ENCODE results near the gene FAM111A. TPM values are rescaled to one million over a fixed set of nuclear protein-coding genes. Genes with fewer than 3 reads are reported as not detected.
"Not testable (repeated sequence)": the region's sequence is repeated elsewhere in the genome, so short reads cannot be mapped to it uniquely, and the experiment has no call there.

FAM111A gene
- total and polyA plus RNA-seq, 9 of the 15 experiments (the other 6 are each of a cell fraction or from before 2014, with no cell fraction given) = 14.8 to 30.6 (median 20.1) TPM

DNA sequence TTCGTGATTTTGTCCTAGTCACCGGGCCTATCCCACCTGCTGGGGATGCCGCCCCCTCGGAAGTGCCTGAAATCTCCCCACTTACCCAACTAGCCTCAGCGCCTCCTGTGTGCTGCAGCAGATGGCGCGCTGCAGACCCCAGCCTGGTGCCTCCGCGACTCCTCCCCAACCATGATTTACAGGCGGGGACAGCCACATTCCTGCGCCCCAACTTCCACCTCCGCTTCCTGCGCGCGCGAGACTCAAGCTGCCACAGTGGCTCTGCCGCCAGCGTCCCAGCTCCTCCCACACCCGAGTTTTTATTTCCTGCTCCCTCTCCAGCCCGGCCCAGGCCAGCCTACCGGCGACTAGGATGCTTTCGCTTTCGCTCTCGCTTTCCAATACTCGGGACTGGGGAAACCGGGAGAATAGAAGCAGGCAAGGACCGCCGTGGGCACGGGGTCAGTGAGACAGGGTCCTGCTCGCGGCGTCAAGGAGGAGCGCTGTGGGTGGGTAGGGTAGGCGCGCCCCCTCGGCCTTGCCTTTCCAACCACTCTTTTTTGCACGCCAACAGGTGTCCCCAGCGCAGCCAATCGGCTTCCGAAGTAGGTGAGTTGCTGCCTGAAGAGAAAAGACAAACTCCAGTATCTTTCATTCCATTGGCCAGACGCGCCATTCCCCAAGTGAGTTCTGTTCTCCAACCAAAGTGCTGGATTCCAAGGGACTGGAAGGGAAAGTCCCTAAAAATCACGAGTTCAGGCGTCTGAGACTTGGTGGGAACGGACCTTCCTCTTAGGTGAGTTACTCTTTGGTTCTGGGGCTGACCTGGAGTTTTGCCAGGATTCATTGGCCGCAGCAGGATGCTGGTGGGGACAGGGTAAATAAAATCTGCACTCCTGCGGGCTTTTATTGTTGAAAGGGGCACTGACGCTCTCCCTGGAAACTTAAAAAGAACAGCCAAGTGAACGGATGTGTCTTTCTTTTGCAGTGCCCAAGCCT, at the start of gene FAM111A (continued):
- TF ChIP-seq, protein P1, sequence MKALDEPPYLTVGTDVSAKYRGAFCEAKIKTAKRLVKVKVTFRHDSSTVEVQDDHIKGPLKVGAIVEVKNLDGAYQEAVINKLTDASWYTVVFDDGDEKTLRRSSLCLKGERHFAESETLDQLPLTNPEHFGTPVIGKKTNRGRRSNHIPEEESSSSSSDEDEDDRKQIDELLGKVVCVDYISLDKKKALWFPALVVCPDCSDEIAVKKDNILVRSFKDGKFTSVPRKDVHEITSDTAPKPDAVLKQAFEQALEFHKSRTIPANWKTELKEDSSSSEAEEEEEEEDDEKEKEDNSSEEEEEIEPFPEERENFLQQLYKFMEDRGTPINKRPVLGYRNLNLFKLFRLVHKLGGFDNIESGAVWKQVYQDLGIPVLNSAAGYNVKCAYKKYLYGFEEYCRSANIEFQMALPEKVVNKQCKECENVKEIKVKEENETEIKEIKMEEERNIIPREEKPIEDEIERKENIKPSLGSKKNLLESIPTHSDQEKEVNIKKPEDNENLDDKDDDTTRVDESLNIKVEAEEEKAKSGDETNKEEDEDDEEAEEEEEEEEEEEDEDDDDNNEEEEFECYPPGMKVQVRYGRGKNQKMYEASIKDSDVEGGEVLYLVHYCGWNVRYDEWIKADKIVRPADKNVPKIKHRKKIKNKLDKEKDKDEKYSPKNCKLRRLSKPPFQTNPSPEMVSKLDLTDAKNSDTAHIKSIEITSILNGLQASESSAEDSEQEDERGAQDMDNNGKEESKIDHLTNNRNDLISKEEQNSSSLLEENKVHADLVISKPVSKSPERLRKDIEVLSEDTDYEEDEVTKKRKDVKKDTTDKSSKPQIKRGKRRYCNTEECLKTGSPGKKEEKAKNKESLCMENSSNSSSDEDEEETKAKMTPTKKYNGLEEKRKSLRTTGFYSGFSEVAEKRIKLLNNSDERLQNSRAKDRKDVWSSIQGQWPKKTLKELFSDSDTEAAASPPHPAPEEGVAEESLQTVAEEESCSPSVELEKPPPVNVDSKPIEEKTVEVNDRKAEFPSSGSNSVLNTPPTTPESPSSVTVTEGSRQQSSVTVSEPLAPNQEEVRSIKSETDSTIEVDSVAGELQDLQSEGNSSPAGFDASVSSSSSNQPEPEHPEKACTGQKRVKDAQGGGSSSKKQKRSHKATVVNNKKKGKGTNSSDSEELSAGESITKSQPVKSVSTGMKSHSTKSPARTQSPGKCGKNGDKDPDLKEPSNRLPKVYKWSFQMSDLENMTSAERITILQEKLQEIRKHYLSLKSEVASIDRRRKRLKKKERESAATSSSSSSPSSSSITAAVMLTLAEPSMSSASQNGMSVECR (CRISPR knock-in tag; IDR thresholded peaks at IDR 0.05) = peak; percentile 81; the same call in 1 of the 2 replicates
- TF ChIP-seq, protein P2, sequence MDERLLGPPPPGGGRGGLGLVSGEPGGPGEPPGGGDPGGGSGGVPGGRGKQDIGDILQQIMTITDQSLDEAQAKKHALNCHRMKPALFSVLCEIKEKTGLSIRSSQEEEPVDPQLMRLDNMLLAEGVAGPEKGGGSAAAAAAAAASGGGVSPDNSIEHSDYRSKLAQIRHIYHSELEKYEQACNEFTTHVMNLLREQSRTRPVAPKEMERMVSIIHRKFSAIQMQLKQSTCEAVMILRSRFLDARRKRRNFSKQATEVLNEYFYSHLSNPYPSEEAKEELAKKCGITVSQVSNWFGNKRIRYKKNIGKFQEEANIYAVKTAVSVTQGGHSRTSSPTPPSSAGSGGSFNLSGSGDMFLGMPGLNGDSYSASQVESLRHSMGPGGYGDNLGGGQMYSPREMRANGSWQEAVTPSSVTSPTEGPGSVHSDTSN (CRISPR knock-in tag; IDR thresholded peaks at IDR 0.05; ENCODE audit: low read depth) = 0 out of 2 replicates have a peak, but pooled peaks have one; percentile 28
- TF ChIP-seq, protein P2 (tag; conservative IDR thresholded peaks at IDR 0.05; ENCODE audit: low read depth) = peak; percentile 92
- TF ChIP-seq HNRNPLL (IDR thresholded peaks at IDR 0.05; ENCODE audit: low read depth, low read length, poor library complexity, severe bottlenecking) = peak; percentile 47
- TF ChIP-seq ZNF12 (CRISPR knock-in tag; IDR thresholded peaks at IDR 0.05) = 0 out of 2 replicates have a peak, but pooled peaks have one; percentile 25
- no peak for TF ChIP-seq POLR3G (IDR thresholded peaks at IDR 0.05; ENCODE audit: extremely low read depth, insufficient read length, insufficient replicate concordance)
- 0 out of 2 replicates have a peak, but pooled peaks have one; percentile 7 for TF ChIP-seq TCF3 (CRISPR knock-in tag; IDR thresholded peaks at IDR 0.05)
- TF ChIP-seq, protein P3, sequence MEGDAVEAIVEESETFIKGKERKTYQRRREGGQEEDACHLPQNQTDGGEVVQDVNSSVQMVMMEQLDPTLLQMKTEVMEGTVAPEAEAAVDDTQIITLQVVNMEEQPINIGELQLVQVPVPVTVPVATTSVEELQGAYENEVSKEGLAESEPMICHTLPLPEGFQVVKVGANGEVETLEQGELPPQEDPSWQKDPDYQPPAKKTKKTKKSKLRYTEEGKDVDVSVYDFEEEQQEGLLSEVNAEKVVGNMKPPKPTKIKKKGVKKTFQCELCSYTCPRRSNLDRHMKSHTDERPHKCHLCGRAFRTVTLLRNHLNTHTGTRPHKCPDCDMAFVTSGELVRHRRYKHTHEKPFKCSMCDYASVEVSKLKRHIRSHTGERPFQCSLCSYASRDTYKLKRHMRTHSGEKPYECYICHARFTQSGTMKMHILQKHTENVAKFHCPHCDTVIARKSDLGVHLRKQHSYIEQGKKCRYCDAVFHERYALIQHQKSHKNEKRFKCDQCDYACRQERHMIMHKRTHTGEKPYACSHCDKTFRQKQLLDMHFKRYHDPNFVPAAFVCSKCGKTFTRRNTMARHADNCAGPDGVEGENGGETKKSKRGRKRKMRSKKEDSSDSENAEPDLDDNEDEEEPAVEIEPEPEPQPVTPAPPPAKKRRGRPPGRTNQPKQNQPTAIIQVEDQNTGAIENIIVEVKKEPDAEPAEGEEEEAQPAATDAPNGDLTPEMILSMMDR (IDR thresholded peaks at IDR 0.05 in 2 of 3, conservative IDR thresholded peaks at IDR 0.05 in 1 of 3; ENCODE audit: insufficient read depth in 2 of 3, low read depth in 1 of 3, low read length in 3 of 3) = peak; percentile 43 to 46 (median 44); a peak in 5 of 6 replicates
- TF ChIP-seq, protein P4, sequence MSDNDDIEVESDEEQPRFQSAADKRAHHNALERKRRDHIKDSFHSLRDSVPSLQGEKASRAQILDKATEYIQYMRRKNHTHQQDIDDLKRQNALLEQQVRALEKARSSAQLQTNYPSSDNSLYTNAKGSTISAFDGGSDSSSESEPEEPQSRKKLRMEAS (CRISPR knock-in tag; IDR thresholded peaks at IDR 0.05) = peak; percentile 38; the same call in 1 of the 2 replicates

DNA sequence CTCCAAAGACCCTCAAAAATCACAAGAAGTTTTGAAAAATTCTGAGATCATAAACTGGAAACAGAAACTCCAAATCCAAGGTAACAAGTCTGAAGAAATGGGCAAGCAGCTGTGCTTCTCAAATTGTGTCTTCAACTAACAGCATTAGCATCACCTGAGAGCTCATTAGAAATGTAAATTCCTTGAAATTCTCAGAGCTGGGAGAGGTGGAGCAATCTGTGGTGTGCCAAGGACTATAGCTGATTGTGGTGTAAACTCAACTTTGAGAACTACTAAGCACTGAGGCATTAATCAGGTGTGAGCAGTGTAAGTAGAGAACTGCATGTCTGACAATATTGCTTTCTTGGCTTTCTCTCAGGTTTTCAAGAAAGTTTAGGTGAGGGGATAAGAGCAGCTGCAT, 49.1 kb upstream of the FAM111A start:
- H3K9me1 ChIP-seq (ENCODE audit: control insufficient read depth, insufficient read depth, low read length); H3K4me2 ChIP-seq (ENCODE audit: insufficient read depth, low read length); FAIRE-seq; BruUV-seq (replicated peaks); H4K20me1 ChIP-seq (replicated peaks; ENCODE audit: control insufficient read depth, insufficient read depth, low read length); H3K27ac ChIP-seq (ENCODE audit: extremely low read depth, low read depth, low read length); H3K79me2 ChIP-seq (ENCODE audit: control insufficient read depth, insufficient read depth, low read length); H3K4me3 ChIP-seq; H3K36me3 ChIP-seq (ENCODE audit: control insufficient read depth, insufficient read depth, low read length); in situ Hi-C loops (cut with MboI); H3K4me1 ChIP-seq (replicated peaks in 1 of 2; ENCODE audit: control insufficient read depth in 2 of 2, insufficient read depth in 2 of 2, low read length in 2 of 2); H3K9ac ChIP-seq (ENCODE audit: insufficient read depth in 1 of 2, low read depth in 2 of 2, low read length in 2 of 2); ATAC-seq; H3K9me3 ChIP-seq (replicated peaks; ENCODE audit: control insufficient read depth, insufficient read depth, low read depth, low read length); POLR2A ChIA-PET; H3K27me3 ChIP-seq (ENCODE audit: control insufficient read depth in 2 of 2, insufficient read depth in 2 of 2, low read length in 2 of 2); DNase-seq (ENCODE audit: extremely low read depth in 1 of 4, low spot score in 3 of 4); intact Hi-C loops (cut with micrococcal nuclease); H2AFZ ChIP-seq (ENCODE audit: low read depth, low read length); CTCF ChIA-PET (ENCODE audit: low intra/inter-chr PET ratio): not testable (repeated sequence)
